Measurements from ENCODE around the gene SEPTIN3. TPM values are rescaled to one million over a fixed set of nuclear protein-coding genes. Genes with fewer than 3 reads are reported as not detected.

SEPTIN3 gene
- total and polyA plus RNA-seq, 9 of the 15 experiments (the other 6 are each of a cell fraction or from before 2014, with no cell fraction given), result 0.06 TPM; not detected in 8

DNA sequence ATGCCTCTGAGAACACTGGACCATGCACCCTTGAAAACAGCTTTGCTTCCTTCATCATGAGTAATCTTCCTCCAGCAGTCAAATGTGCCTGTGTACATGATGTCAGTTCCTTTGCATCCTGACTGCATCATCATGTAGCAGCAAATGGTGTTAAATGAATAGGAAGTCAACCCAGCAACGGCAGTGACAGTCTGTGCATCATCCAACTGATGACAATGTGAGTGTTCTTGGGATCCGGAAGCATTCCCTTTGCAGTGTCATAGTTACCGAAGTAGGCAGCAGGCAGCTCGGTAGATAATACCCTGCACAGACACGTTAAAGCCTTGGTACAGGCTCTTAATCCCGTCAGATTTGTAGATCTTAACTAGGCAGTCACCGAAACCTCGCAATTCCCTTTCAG is 31.9 kb downstream of the SEPTIN3 start (continued):
- TF ChIP-seq ZBTB40 (IDR thresholded peaks at IDR 0.05) (0 out of 2 replicates have a peak, but pooled peaks have one; percentile 21), ZBTB40 (CRISPR knock-in tag; IDR thresholded peaks at IDR 0.05) (no peak), NR2C2 (CRISPR knock-in tag; IDR thresholded peaks at IDR 0.05) (no peak), NR2C2 (tag; IDR thresholded peaks at IDR 0.05) (peak; percentile 50; the same call in 1 of the 2 replicates)
